ENCODE data around the gene HHIPL1. TPM values are rescaled to one million over a fixed set of nuclear protein-coding genes. Genes with fewer than 3 reads are reported as not detected.

The HHIPL1 gene
- total RNA-seq, 1 donor = 3.9 TPM

DNA sequence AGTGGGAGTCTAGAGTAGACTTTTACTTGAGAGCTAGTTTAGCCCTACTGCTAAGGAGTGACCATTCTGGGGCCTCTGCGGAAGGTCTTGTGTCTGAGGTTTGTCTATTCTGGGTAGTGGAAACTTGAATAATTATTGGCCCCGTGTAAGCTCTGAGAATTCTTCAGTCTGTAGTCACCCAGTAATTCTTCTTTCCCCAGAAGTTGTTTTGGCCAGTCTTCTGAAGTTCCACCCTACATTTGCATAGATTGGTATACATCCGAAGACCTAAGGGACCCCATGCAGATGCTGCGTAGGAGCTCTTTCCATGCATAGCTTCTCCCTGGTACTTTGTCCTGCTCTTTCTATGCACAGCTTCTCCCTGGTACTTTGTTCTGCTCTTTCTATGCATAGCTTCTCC lies 52.0 kb downstream of the HHIPL1 start:
- no peak for TF ChIP-seq CTCF (IDR thresholded peaks at IDR 0.05; ENCODE audit: insufficient read depth, low read depth, low read length)
- no peak overlapping the region for H3K4me3 ChIP-seq (ENCODE audit: low read depth, low read length)
- no peak for DNase-seq (ENCODE audit: low read depth)

GRCh38 chr14:99698236-99698635 lies 53.3 kb downstream of the HHIPL1 start:
- no peak for TF ChIP-seq CTCF (IDR thresholded peaks at IDR 0.05; ENCODE audit: insufficient read depth, low read depth, low read length)
- no peak for DNase-seq (ENCODE audit: low read depth)
- H3K4me3 ChIP-seq (ENCODE audit: low read depth, low read length) = no peak overlapping the region

DNA sequence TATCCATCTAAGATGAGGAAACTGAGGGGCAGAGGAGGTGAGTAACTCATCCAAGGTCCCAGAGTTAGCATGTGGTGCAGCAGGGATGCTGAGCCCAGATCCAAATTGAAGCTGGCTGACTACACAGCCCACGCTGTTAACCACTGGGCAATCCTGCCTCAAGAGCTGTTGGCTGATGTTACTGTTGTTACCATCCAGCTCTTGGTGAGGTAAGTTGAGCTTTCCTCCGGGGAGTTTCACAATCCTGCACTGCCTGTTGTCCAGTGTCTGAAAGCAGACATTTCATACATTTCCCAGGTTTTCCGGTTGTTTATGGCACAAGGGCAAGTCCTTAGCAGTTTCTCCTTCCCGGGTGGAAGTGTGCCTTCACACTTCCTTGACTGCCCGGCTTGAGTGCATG lies 53.7 kb downstream of the HHIPL1 start:
- DNase-seq (ENCODE audit: low read depth) = no peak
- TF ChIP-seq CTCF (IDR thresholded peaks at IDR 0.05; ENCODE audit: insufficient read depth, low read depth, low read length) = no peak
- H3K4me3 ChIP-seq (ENCODE audit: low read depth, low read length) = no peak overlapping the region

- H3K4me3 ChIP-seq (ENCODE audit: low read depth, low read length) = no peak overlapping the region
- no peak for TF ChIP-seq CTCF (IDR thresholded peaks at IDR 0.05; ENCODE audit: insufficient read depth, low read depth, low read length)
- no peak for DNase-seq (ENCODE audit: low read depth)
These were observed 54.3 kb downstream of the HHIPL1 start for GRCh38 chr14:99699085-99699760.

DNA sequence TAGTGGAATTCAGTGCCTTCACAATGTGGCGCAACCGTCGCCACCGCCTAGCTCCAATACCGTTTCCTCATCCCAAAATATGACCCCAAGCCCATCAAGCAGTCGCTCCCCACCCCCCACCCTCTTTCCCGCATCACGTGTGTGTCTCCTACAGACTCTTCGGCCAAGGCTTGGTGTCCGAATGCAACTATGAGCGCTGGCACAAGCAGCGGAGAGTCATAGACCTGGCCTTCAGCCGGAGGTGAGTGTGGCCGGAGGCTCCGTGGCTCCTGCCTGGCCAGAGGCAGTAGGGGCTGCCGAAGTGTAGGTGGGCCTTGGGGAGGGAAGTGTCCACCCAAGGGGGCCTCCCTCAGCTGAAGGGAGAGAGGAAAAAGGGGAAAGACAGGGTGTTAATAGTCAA lies 54.9 kb downstream of the HHIPL1 start:
- no peak for TF ChIP-seq CTCF (IDR thresholded peaks at IDR 0.05; ENCODE audit: insufficient read depth, low read depth, low read length)
- no peak overlapping the region for H3K4me3 ChIP-seq (ENCODE audit: low read depth, low read length)

DNA sequence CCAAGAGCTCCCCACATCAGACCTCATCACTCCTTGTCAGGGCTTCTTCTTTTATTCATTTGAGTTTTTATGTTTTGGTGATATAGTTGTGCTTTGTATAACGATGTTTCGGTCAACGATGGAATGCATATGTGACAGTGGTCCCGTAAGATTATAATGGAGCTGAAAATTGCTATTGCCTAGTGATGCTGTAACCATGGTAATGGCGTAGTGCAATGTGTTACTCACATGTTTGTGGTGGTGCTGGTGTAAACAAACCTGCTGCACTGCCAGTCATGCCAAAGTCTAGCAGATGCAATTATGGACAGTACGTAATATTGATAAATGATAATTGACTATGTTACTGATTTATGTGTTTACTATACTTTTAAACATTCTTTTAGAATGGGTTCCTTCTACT lies 55.5 kb downstream of the HHIPL1 start:
- no peak for TF ChIP-seq CTCF (IDR thresholded peaks at IDR 0.05; ENCODE audit: insufficient read depth, low read depth, low read length)
- DNase-seq (ENCODE audit: low read depth) = no peak

More for the DNA sequence above, 54.9 kb downstream of the HHIPL1 start:
- no peak for DNase-seq (ENCODE audit: low read depth)

DNA sequence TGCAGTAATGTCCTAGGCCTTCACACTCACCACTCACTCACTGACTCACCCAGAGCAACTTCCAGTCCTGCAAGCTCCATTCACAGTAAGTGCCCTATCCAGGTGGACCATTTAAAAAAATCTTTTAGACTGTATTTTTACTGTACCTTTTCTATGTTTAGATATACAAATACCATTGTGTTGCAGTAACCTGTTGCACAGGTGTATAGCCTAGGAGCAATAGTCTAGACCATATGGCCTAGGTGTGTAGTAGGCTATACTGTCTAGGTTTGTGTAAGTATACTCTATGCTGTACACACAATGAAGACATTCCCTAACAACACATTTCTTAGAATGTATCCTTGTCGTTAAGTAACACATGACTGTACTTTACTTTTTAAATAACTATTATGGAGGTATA lies 56.3 kb downstream of the HHIPL1 start:
- DNase-seq (ENCODE audit: low read depth) = no peak
- TF ChIP-seq CTCF (IDR thresholded peaks at IDR 0.05; ENCODE audit: insufficient read depth, low read depth, low read length) = no peak

More for the DNA sequence above, 55.5 kb downstream of the HHIPL1 start:
- H3K4me3 ChIP-seq (ENCODE audit: low read depth, low read length) = no peak overlapping the region

More for the DNA sequence above, 56.3 kb downstream of the HHIPL1 start:
- no peak overlapping the region for H3K4me3 ChIP-seq (ENCODE audit: low read depth, low read length)

Measured in fibroblast of villous mesenchyme (primary cell).